ENCODE data around the gene ZNF138. TPM values are rescaled to one million over a fixed set of nuclear protein-coding genes. Genes with fewer than 3 reads are reported as not detected.

The ZNF138 gene
- total RNA-seq, 2 experiments from 2014 or later = 5.6 to 7.3 TPM

- H3K4me1 Mint-ChIP-seq (ENCODE audit: low read depth) = no peaks in the 10 kb centered on the region
- Histone ChIP-seq H3K27ac (ENCODE audit: low read depth in 1 of 2, low read length in 2 of 2) (no peak overlapping the region), H3K36me3 (ENCODE audit: insufficient read depth, low read length) (no peaks in the 10 kb centered on the region), H3K27me3 (ENCODE audit: control insufficient read depth in 1 of 2, insufficient read depth in 2 of 2, low read length in 2 of 2) (no peaks in the 10 kb centered on the region), H3K9me3 (ENCODE audit: control insufficient read depth in 1 of 2, insufficient read depth in 1 of 2, low read length in 2 of 2) (peaks cover 7 to 11% of the 10 kb centered on the region in 2 experiments), H3K4me1 (ENCODE audit: insufficient read depth, low read length) (no peaks in the 10 kb centered on the region), H3K4me3 (ENCODE audit: low read length) (no peak overlapping the region)
- ATAC-seq (ENCODE audit: poor library complexity) (no peak), DNase-seq (no peak)
- no peak overlapping the region for H3K27ac Mint-ChIP-seq
- ChIA-PET CTCF (no interaction called here), POLR2A (no interaction called here)
- no peaks in the 10 kb centered on the region for H3K9me3 Mint-ChIP-seq
- H3K27me3 Mint-ChIP-seq = no peaks in the 10 kb centered on the region
- intact Hi-C loops (cut with DNase I, micrococcal nuclease) = no loop called here
- no peak overlapping the region for H3K4me3 Mint-ChIP-seq
- no peak for TF ChIP-seq CTCF (IDR thresholded peaks at IDR 0.05)
- H3K36me3 Mint-ChIP-seq (ENCODE audit: low read depth) = no peaks in the 10 kb centered on the region
These were observed 41.2 kb upstream of the ZNF138 start for GRCh38 chr7:64753032-64753431.

- Mint-ChIP-seq H3K4me1 (ENCODE audit: low read depth) (no peaks in the 10 kb centered on the region), H3K4me3 (no peak overlapping the region), H3K36me3 (ENCODE audit: low read depth) (no peaks in the 10 kb centered on the region), H3K9me3 (no peaks in the 10 kb centered on the region), H3K27ac (no peak overlapping the region), H3K27me3 (no peaks in the 10 kb centered on the region)
- no peaks in the 10 kb centered on the region for H3K27me3 ChIP-seq (ENCODE audit: control insufficient read depth in 1 of 2, insufficient read depth in 2 of 2, low read length in 2 of 2)
- POLR2A ChIA-PET = no interaction called here
- DNase-seq = no peak
- H3K36me3 ChIP-seq (ENCODE audit: insufficient read depth, low read length) = no peaks in the 10 kb centered on the region
- H3K4me3 ChIP-seq (ENCODE audit: low read length) = no peak overlapping the region
- intact Hi-C loops (cut with DNase I, micrococcal nuclease) = no loop called here
- no peak for TF ChIP-seq CTCF (IDR thresholded peaks at IDR 0.05)
- H3K4me1 ChIP-seq (ENCODE audit: insufficient read depth, low read length) = no peaks in the 10 kb centered on the region
- no peaks in the 10 kb centered on the region for H3K9me3 ChIP-seq (ENCODE audit: control insufficient read depth in 1 of 2, insufficient read depth in 1 of 2, low read length in 2 of 2)
- CTCF ChIA-PET = no interaction called here
- no peak overlapping the region for H3K27ac ChIP-seq (ENCODE audit: low read depth in 1 of 2, low read length in 2 of 2)
- ATAC-seq (ENCODE audit: poor library complexity) = no peak
These were observed 38.4 kb upstream of the ZNF138 start for GRCh38 chr7:64755865-64756264.

- no peak overlapping the region for H3K4me3 ChIP-seq (ENCODE audit: low read length)
- H3K36me3 Mint-ChIP-seq (ENCODE audit: low read depth) = no peaks in the 10 kb centered on the region
- ChIA-PET POLR2A (interaction anchor here (0.6 kb wide), 1 partner anchor 192 kb away, joined by 3 read pairs; no protein-coding TSS in a partner anchor), CTCF (no interaction called here)
- H3K9me3 ChIP-seq (ENCODE audit: control insufficient read depth in 1 of 2, insufficient read depth in 1 of 2, low read length in 2 of 2) = no peaks in the 10 kb centered on the region
- H3K4me1 Mint-ChIP-seq (ENCODE audit: low read depth) = no peaks in the 10 kb centered on the region
- DNase-seq (no peak), ATAC-seq (ENCODE audit: poor library complexity) (no peak)
- no peaks in the 10 kb centered on the region for H3K36me3 ChIP-seq (ENCODE audit: insufficient read depth, low read length)
- H3K4me1 ChIP-seq (ENCODE audit: insufficient read depth, low read length) = no peaks in the 10 kb centered on the region
- no peak for TF ChIP-seq CTCF (IDR thresholded peaks at IDR 0.05)
- H3K27me3 ChIP-seq (ENCODE audit: control insufficient read depth in 1 of 2, insufficient read depth in 2 of 2, low read length in 2 of 2) = no peaks in the 10 kb centered on the region
- H3K4me3 Mint-ChIP-seq = no peak overlapping the region
- intact Hi-C loops (cut with DNase I, micrococcal nuclease) = no loop called here
- H3K27ac ChIP-seq (ENCODE audit: low read depth in 1 of 2, low read length in 2 of 2) = no peak overlapping the region
- no peak overlapping the region for H3K27ac Mint-ChIP-seq
- no peaks in the 10 kb centered on the region for H3K9me3 Mint-ChIP-seq
- H3K27me3 Mint-ChIP-seq = no peaks in the 10 kb centered on the region
These were observed 36.1 kb upstream of the ZNF138 start for GRCh38 chr7:64758151-64758550.

Data from CD4-positive, alpha-beta T cell (primary cell).